GM21367 (cell line): ENCODE results near the gene CCDC197.

ENCODE experiments used
- ATAC-seq: cut with Tn5 transposase; IDR thresholded peaks from one replicate; pipeline ENCODE4 v1.9.1; 2021; ENCODE audit not compliant: unreplicated experiment

CCDC197 gene

DNA sequence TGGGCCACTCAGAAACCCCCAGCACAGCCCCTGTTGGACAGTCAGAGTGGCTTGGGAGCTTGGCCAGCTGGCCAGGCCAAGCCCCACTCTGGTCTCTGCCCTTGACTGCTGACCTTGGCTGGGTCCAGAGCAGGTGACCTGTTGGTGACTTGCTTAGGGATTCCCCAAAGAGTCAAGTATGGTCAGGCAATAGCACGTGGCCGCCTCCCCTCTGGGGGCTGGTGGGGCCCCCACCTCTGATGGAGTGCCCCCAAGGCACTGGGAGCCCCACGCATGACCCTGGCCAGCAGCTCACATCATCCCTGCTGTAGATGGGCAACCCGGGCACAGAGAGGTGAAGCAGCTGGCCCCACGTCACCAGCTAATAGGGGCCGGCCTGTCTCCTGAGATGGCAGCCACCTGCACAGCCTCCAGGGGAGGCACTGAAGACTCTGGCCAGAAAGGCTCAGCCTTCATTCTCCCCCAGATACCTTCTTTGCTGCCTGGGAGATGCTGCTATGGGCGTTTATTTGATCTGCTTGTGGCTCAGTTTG, 1.8 kb downstream of the CCDC197 start:
- no peak for ATAC-seq

DNA sequence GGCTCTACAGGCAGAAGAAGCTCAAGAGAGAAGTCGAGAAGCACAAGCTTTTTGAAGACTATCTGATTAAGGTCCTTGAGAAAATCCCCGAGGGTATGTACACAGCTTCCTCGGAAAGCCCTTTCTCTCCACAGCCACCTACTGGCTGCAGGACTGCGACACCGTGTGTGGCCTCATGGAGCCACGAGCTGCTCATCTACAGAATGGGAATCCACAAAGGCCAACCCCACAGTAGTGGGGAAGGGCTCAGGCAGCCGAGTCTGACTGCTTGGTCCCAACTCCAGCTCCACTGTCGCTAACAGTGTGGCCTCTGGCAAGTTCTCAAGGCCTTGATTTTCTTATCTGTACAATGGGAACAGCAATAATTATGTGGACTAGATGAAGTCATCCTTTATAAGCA, 2.5 kb downstream of the CCDC197 start:
- ATAC-seq, result no peak

- no peak for ATAC-seq
These were observed 3.2 kb downstream of the CCDC197 start for GRCh38 chr14:94000267-94000666.

- no peak for ATAC-seq
These were observed 3.9 kb downstream of the CCDC197 start for GRCh38 chr14:94001016-94001415.

GRCh38 chr14:94001501-94002396, 4.6 kb downstream of the CCDC197 start:
- ATAC-seq, result peak; percentile 61

DNA sequence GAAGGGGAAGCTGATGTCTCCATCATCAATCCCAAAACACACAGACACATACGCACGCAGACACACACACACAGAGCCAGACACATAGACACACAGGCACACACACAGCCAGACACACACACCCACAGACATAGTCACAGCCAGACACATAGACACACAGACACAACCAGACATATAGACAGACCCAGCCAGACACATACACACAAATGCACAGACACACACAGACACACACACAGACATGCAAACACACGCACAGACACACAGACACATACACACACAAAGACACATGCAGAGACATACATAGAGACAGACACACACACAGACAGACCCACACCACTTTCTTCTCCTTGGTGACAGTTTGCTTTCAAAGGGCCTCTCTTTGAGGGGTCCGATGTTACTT, 6.3 kb downstream of the CCDC197 start:
- no peak for ATAC-seq

GRCh38 chr14:94004015-94004414, 6.9 kb downstream of the CCDC197 start:
- ATAC-seq, result no peak

DNA sequence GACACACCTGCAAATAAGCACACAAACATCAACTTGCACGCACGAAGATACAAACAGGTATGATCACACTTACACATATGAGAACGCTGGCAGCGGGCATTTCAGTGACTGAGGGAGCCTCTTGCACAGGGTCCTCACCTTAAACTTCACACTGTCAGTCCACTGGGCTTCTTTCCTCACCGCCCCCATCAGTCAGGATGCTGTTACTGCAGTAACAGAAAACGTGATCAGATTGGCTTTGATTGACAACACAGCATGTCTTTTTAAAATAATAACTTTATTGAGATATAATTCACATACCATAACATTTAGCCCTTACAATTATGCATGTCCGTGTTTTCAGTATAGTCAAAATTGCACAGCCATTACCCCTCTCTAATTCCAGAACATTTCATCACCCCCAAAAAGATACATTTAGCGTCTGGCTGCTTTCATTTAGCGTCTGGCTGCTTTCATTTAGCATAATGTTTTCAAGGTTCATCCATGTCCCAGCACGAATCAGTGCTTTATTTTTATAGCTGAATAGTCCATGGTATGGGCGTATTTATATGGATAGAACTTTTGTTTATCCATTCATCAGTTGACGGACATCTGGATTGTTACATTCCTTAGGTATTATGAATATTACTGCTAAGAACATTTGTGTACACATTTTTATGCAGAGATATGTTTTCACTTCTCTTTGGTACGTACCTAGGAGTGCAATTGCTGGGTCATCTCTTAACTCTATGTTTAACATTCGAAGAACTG, 8.4 kb downstream of the CCDC197 start:
- peak; percentile 43 for ATAC-seq

DNA sequence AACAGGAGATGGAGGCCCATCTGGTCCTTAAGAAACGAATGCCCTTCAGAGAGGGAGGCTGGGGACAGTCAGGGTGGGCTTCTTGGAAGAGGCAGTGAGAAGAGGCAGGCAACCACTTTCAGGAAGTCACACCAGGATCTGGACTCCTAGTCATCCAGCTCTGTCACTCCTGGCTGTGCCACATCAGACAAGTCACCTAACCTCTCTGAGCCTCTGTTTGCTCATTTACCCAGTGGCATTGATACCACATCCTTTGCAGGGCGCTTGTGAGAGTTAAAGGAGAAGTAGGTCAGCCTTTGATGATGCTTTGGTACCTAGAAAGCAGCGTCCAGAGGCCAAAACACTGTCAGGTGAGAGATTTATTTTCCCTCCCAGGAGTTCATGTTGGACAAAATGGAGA, 11.1 kb downstream of the CCDC197 start:
- no peak for ATAC-seq

DNA sequence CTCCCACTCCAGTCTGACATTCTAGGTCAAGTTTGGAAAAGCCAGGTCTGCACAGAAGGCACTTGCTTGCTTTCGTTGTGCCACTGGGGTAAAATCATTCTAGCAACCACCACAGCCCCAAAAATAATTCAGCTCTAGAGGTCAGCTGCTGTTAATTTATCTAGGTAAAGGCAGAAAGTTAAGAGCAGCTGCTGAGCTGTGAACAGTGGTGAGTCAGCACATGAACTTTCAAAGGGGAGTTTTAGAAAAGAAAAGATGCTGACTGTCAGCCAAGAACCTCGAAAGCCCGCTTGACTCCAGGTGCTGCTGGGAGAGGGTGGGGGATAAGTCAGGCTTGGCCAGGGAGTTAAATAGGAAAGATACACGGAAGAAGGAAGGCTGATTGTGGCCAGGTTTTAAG, 12.7 kb downstream of the CCDC197 start:
- ATAC-seq, result no peak

GRCh38 chr14:94010625-94011024, 13.5 kb downstream of the CCDC197 start:
- ATAC-seq, result no peak

- ATAC-seq, result no peak
These were observed 14.7 kb downstream of the CCDC197 start for GRCh38 chr14:94011795-94012194.

GRCh38 chr14:94014382-94014781, 17.3 kb downstream of the CCDC197 start:
- no peak for ATAC-seq

- no peak for ATAC-seq
These were observed 18.1 kb downstream of the CCDC197 start for GRCh38 chr14:94015223-94015622.

DNA sequence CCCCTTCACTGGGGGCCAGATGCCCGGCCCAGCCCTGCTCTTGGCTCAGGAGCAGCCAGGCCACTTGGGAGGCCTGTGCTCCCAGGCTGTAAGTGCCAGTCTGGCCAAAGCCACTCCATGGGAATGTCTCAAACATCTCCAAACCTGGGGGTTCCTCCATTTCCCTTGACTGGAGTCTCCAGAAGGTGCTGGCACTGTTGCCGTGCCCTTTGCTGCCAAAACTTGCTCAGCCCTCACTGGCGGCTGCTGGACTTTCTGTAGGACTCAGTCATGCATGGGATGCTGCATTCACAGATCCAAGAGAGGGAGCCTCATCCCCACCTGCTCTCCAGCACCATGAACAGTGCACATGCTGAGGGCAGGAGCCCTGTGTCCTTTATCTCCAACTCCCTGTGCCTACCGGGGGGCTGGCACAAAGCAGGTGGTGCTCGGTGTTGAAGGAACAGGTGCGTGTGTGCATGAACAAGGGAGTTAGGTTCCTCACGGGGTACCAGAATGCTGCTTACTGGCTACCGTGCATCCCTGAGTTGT, 19.4 kb downstream of the CCDC197 start:
- no peak for ATAC-seq

GRCh38 chr14:94018308-94018707, 21.2 kb downstream of the CCDC197 start:
- no peak for ATAC-seq

DNA sequence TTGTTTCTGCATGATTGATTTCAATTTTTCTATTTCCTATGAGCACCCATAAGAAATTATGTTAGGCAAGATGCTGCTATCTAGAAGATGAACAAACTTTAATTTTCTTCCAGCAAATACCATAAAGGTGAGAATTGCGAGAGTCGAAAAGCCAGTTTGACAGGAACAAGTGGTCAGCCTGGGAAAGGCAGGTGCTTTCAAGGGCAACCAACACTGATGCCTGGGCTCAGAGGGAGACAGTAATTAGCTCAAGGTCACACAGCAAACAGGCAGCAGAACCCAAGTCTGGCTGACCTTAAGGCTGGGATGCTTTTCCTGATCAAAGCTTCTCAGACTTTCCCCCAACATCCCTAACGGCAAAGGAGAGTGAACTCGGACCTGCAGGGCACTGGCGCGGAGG, 22.2 kb downstream of the CCDC197 start:
- ATAC-seq, result no peak

DNA sequence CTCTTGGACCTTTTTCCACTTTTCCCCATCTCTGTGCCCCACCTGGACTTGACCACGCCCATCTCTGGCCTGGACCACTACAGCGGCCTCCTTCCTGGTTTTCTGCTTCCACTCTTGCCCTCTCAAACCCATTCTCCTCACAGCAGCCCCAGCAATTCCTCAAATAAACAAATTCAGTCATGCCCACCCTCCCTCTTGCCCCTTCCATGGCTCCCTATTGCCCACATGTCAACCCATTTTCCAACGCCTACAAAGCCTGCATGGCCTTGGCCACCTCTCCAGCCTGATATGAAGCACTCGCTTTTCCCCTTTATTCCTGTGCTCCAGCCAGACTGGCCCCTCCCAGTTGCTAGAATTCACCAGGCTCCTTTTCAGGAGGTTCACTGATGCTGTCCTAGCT, 23.2 kb downstream of the CCDC197 start:
- ATAC-seq, result no peak

- ATAC-seq, result no peak
These were observed 23.9 kb downstream of the CCDC197 start for GRCh38 chr14:94021001-94021400.

GRCh38 chr14:94021416-94022157, 24.5 kb downstream of the CCDC197 start:
- ATAC-seq, result no peak
